ENCODE measurements around the gene MATN1.

MATN1 gene

GRCh38 chr1:30678209-30678608, 45.2 kb downstream of the MATN1 start:
- no peak for DNase-seq

- DNase-seq: no peak
These were observed 45.9 kb downstream of the MATN1 start for GRCh38 chr1:30677471-30677870.

GRCh38 chr1:30675761-30676160, 47.6 kb downstream of the MATN1 start:
- DNase-seq: no peak

- DNase-seq: no peak
These were observed 48.1 kb downstream of the MATN1 start for GRCh38 chr1:30675289-30675688.

GRCh38 chr1:30673395-30673794, 50.0 kb downstream of the MATN1 start:
- no peak for DNase-seq

GRCh38 chr1:30672661-30673060, 50.7 kb downstream of the MATN1 start:
- DNase-seq: no peak

- no peak for DNase-seq
These were observed 52.9 kb downstream of the MATN1 start for GRCh38 chr1:30670240-30671060.

- DNase-seq: no peak
These were observed 54.6 kb downstream of the MATN1 start for GRCh38 chr1:30668546-30669327.

GRCh38 chr1:30668024-30668423, 55.4 kb downstream of the MATN1 start:
- no peak for DNase-seq

GRCh38 chr1:30666756-30667273, 56.6 kb downstream of the MATN1 start:
- DNase-seq: no peak

GRCh38 chr1:30665216-30666010, 58.0 kb downstream of the MATN1 start:
- no peak for DNase-seq

- DNase-seq: no peak
These were observed 59.2 kb downstream of the MATN1 start for GRCh38 chr1:30664103-30664755.

GRCh38 chr1:30663596-30664091, 59.7 kb downstream of the MATN1 start:
- DNase-seq: no peak

GRCh38 chr1:30662291-30662840, 61.0 kb downstream of the MATN1 start:
- DNase-seq: no peak

- no peak for DNase-seq
These were observed 62.1 kb downstream of the MATN1 start for GRCh38 chr1:30661311-30661710.
